OCI-LY7 (cell line): Measurements from ENCODE around the gene MED4. TPM values are rescaled to one million over a fixed set of nuclear protein-coding genes. Genes with fewer than 3 reads are reported as not detected.

Source experiments
- BruUV-seq: library from RNA; stranded (reverse); fragments of 400-500 nt; replicated peaks from 2 replicates; lab custom pipeline; 2021; lab: Mats Ljungman, UMichigan
- CTCF ChIA-PET: fragments of 300-600 bp; sonication (Branson Sonifier 250); formaldehyde crosslinking; loops from one replicate; lab custom pipeline; 2022; ENCODE audit warnings: antibody characterized with exemption; ENCODE audit not compliant: unreplicated experiment; lab: Charles Lee
- POLR2A ChIA-PET: fragments of 300-600 bp; sonication (Branson Sonifier 250); formaldehyde crosslinking; loops from one replicate; lab custom pipeline; 2022; ENCODE audit warnings: antibody characterized with exemption; lab: Charles Lee
- DNase-seq: peaks from one replicate; pipeline ENCODE4 v3.0.0-alpha.2; 2015; ENCODE audit warnings: low spot score
- H2AFZ ChIP-seq: fragments of 200-600 bp; sonication (generic), shearing (Covaris generic); 2 replicates; pipeline ENCODE4 v1.6.1; 2014; ENCODE audit warnings: mild to moderate bottlenecking, antibody characterized with exemption, low read length, moderate library complexity
- H3K27ac ChIP-seq: fragments of 200-600 bp; sonication (generic); 2 replicates; pipeline ENCODE4 v1.5.1; 2014; ENCODE audit warnings: mixed run types, low read depth, mild to moderate bottlenecking, moderate library complexity, low read length, inconsistent platforms; ENCODE audit not compliant: poor library complexity, severe bottlenecking
- H3K36me3 ChIP-seq: fragments of 200-600 bp; sonication (generic); 2 replicates; pipeline ENCODE4 v1.6.1; 2014; ENCODE audit warnings: mild to moderate bottlenecking, antibody characterized with exemption, low read length, moderate library complexity, mixed read lengths; ENCODE audit not compliant: insufficient read depth
- H3K4me1 ChIP-seq: fragments of 200-600 bp; sonication (generic); 2 replicates; pipeline ENCODE4 v1.5.1; 2014; ENCODE audit warnings: mild to moderate bottlenecking, low read length; ENCODE audit not compliant: insufficient read depth, poor library complexity, severe bottlenecking
- H3K4me2 ChIP-seq: fragments of 200-600 bp; sonication (generic); 2 replicates; pipeline ENCODE4 v1.6.1; 2014; ENCODE audit warnings: mild to moderate bottlenecking, low read length
- H3K4me3 ChIP-seq: fragments of 200-600 bp; sonication (generic); 2 replicates; pipeline ENCODE4 v1.5.1; 2014; ENCODE audit warnings: mild to moderate bottlenecking, low read depth, low read length; ENCODE audit not compliant: poor library complexity, severe bottlenecking
- H3K79me2 ChIP-seq: fragments of 200-600 bp; sonication (generic); 2 replicates; pipeline ENCODE4 v1.6.1; 2016; ENCODE audit warnings: low read depth, mild to moderate bottlenecking, low read length, moderate library complexity, mixed read lengths; ENCODE audit not compliant: insufficient read depth
- H3K9me2 ChIP-seq: fragments of 200-600 bp; sonication (generic); 2 replicates; pipeline ENCODE4 v1.6.1; 2016; ENCODE audit warnings: mild to moderate bottlenecking, low read length, mixed read lengths; ENCODE audit not compliant: insufficient read depth
- H3K9me3 ChIP-seq: fragments of 200-600 bp; sonication (generic); 2 replicates; pipeline ENCODE4 v1.6.1; 2014; ENCODE audit warnings: mild to moderate bottlenecking, mixed run types, low read length, mixed read lengths
- H4K20me1 ChIP-seq: fragments of 200-600 bp; sonication (generic); 2 replicates; pipeline ENCODE4 v1.6.1; 2014; ENCODE audit warnings: mild to moderate bottlenecking, antibody characterized with exemption, low read length, moderate library complexity, mixed read lengths; ENCODE audit not compliant: insufficient read depth
- EZH2phosphoT487 ChIP-seq: fragments of 200-600 bp; sonication (generic); IDR thresholded peaks from 2 replicates; pipeline ENCODE4 v1.6.1; 2018; ENCODE audit warnings: low read depth, borderline replicate concordance, mild to moderate bottlenecking, mixed run types, antibody characterized with exemption, low read length, moderate library complexity, mixed read lengths
- intact Hi-C: fragments of 100-400 bp; cut with micrococcal nuclease; formaldehyde crosslinking; loops from one replicate; pipeline ENCODE4 v1.10.0; 2022; ENCODE audit not compliant: unreplicated experiment
- total RNA-seq, 2 experiments: library from RNA; depleted of rRNA in 1 of 2; stranded (reverse); fragments of >200 nt in 1 of 2; shearing (Covaris generic) in 1 of 2; gene quantifications; 2 replicates each; pipeline ENCODE4 v1.2.3, GENCODE V29; 2014 to 2022
- TF ChIP-seq, protein P1 (sequence below): fragments of 200-600 bp; sonication (generic); conservative IDR thresholded peaks from 2 replicates; pipeline ENCODE4 v1.5.1; 2014; ENCODE audit warnings: mild to moderate bottlenecking, antibody characterized with exemption, low read length, moderate library complexity, mixed read lengths

The MED4 gene
- total RNA-seq, 2 experiments from 2014 or later: 31.1 to 57.0 TPM

DNA sequence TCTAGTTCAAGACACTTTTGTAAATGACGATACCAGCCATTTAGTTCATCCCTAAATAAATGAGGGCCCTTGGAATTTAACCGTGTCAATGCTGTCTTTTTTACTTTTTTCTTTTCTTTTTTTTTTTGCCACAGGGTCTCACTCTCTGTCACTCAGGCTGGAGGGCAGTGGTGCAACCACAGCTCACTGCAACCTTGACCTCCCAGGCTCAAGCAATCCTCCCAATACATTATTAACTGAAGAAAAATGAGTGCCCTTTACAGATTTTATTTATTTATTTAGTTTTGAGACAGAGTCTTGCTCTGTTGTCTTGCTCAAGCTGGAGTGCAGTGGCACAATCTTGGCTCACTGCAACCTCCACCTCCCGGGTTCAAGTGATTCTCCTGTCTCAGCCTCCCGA lies 2.9 kb upstream of the MED4 start:
- H4K20me1 ChIP-seq: peaks cover 10% of the 10 kb centered on the region
- POLR2A ChIA-PET: interaction anchor here (0.5 to 0.7 kb wide), 2 partner anchors 61 to 437 kb away, joined by 3 to 4 read pairs; no protein-coding TSS in a partner anchor
- H3K9me3 ChIP-seq: no peaks in the 10 kb centered on the region
- H3K36me3 ChIP-seq: no peaks in the 10 kb centered on the region
- H3K27ac ChIP-seq: no peak overlapping the region
- intact Hi-C loops: no loop called here
- CTCF ChIA-PET: no interaction called here
- TF ChIP-seq, protein P1, sequence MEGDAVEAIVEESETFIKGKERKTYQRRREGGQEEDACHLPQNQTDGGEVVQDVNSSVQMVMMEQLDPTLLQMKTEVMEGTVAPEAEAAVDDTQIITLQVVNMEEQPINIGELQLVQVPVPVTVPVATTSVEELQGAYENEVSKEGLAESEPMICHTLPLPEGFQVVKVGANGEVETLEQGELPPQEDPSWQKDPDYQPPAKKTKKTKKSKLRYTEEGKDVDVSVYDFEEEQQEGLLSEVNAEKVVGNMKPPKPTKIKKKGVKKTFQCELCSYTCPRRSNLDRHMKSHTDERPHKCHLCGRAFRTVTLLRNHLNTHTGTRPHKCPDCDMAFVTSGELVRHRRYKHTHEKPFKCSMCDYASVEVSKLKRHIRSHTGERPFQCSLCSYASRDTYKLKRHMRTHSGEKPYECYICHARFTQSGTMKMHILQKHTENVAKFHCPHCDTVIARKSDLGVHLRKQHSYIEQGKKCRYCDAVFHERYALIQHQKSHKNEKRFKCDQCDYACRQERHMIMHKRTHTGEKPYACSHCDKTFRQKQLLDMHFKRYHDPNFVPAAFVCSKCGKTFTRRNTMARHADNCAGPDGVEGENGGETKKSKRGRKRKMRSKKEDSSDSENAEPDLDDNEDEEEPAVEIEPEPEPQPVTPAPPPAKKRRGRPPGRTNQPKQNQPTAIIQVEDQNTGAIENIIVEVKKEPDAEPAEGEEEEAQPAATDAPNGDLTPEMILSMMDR: no peak
- TF ChIP-seq EZH2phosphoT487: no peak
- DNase-seq: no peak
- peaks cover 12% of the 10 kb centered on the region for H3K4me1 ChIP-seq
- BruUV-seq: no TSS peak
- peaks cover 21% of the 10 kb centered on the region for H3K79me2 ChIP-seq
- H3K4me2 ChIP-seq: no peak overlapping the region
- no peaks in the 10 kb centered on the region for H3K9me2 ChIP-seq
- no peak overlapping the region for H3K4me3 ChIP-seq
- no peak overlapping the region for H2AFZ ChIP-seq

- TF ChIP-seq EZH2phosphoT487: no peak
- TF ChIP-seq, protein P1: no peak
- no peaks in the 10 kb centered on the region for H3K9me2 ChIP-seq
- no peak overlapping the region for H3K4me2 ChIP-seq
- H3K9me3 ChIP-seq: no peaks in the 10 kb centered on the region
- H3K4me1 ChIP-seq: peaks cover 20% of the 10 kb centered on the region
- peaks cover 13% of the 10 kb centered on the region for H4K20me1 ChIP-seq
- no peak for DNase-seq
- peak overlapping the region; percentile 3; the same call in 1 of the 2 replicates for H2AFZ ChIP-seq
- H3K79me2 ChIP-seq: peaks cover 32% of the 10 kb centered on the region
- intact Hi-C loops: no loop called here
- no peak overlapping the region for H3K27ac ChIP-seq
- no peak overlapping the region for H3K4me3 ChIP-seq
- POLR2A ChIA-PET: no interaction called here
- CTCF ChIA-PET: no interaction called here
- BruUV-seq: no TSS peak
- H3K36me3 ChIP-seq: no peaks in the 10 kb centered on the region
These were observed 1.8 kb upstream of the MED4 start for GRCh38 chr13:48096670-48097069.

- Histone ChIP-seq H3K4me1 (peaks cover 21% of the 10 kb centered on the region), H3K79me2 (peaks cover 55% of the 10 kb centered on the region), H3K9me3 (no peaks in the 10 kb centered on the region), H3K36me3 (peaks cover 2% of the 10 kb centered on the region; the same call in 1 of the 2 replicates), H2AFZ (peak overlapping the region; percentile 60; the same call in 1 of the 2 replicates), H3K4me2 (peak overlapping the region; percentile 95), H3K27ac (peak overlapping the region; percentile 39), H3K9me2 (no peaks in the 10 kb centered on the region), H4K20me1 (peaks cover 22% of the 10 kb centered on the region), H3K4me3 (peak overlapping the region; percentile 99)
- TSS peak; percentile 57 for BruUV-seq
- no peak for TF ChIP-seq EZH2phosphoT487
- TF ChIP-seq, protein P1: no peak
- intact Hi-C loops: loop anchor here (5.0 kb wide), 1 partner anchor 57 kb away; the partner anchor contains the start of gene NUDT15
- ChIA-PET CTCF (interaction anchor here (0.6 to 2.2 kb wide), 2 partner anchors 16 to 409 kb away, joined by 4 to 6 read pairs; no protein-coding TSS in a partner anchor), POLR2A (interaction anchor here (0.6 to 1.0 kb wide), 3 partner anchors 16 to 438 kb away, joined by 3 read pairs; partner anchors contain the start of gene RCBTB2)
- peak; percentile 22 for DNase-seq
These were observed 512 bp downstream of the MED4 start for GRCh38 chr13:48094404-48094780.
